Prostate gland (tissue), 2 donors: ENCODE results near the gene POLD2. TPM values are rescaled to one million over a fixed set of nuclear protein-coding genes. Genes with fewer than 3 reads are reported as not detected.

ENCODE experiments used
- DNase-seq: peaks from one replicate; pipeline ENCODE4 v3.0.0-alpha.2; 2019; ENCODE audit warnings: low spot score
- H3K27ac ChIP-seq, 2 donors: fragments of 200-600 bp; sonication (generic); 2 replicates each; pipeline ENCODE4 v1.5.1; 2017 to 2019
- H3K27me3 ChIP-seq: fragments of 200-600 bp; sonication (generic); replicated peaks from 2 replicates; pipeline ENCODE4 v1.5.1; 2019; ENCODE audit not compliant: insufficient read depth
- H3K36me3 ChIP-seq, 2 donors: fragments of 200-600 bp; sonication (generic); 1 replicate in 1 of 2; 2 replicates in 1 of 2; pipeline versions ENCODE4 v1.5.1 to v1.8.1; 2017 to 2019
- H3K4me1 ChIP-seq: fragments of 200-600 bp; sonication (generic); replicated peaks from 2 replicates; pipeline ENCODE4 v1.5.1; 2019
- H3K4me3 ChIP-seq, 2 donors: fragments of 200-600 bp; sonication (generic); 2 replicates each; pipeline ENCODE4 v1.5.1; 2017 to 2019
- H3K9me3 ChIP-seq: fragments of 200-600 bp; sonication (generic); 2 replicates; pipeline ENCODE4 v1.5.1; 2017
- POLR2A ChIP-seq: fragments of 450-650 bp; IDR thresholded peaks from one replicate; pipeline ENCODE4 v1.6.1; 2016; ENCODE audit warnings: antibody characterized with exemption, mild to moderate bottlenecking
- POLR2AphosphoS5 ChIP-seq: sonication (generic); formaldehyde crosslinking; IDR thresholded peaks from one replicate; pipeline ENCODE4 v1.6.1; 2017; ENCODE audit warnings: antibody characterized with exemption
- WGBS: methylation state at CpG from one replicate; pipeline ENCODE4 v1.1.5; 2018; 5-methylcytosine and 5-hydroxymethylcytosine counted together
- intact Hi-C: fragments of 100-400 bp; cut with DNase I; formaldehyde crosslinking; loops from one replicate; pipeline ENCODE4 v1.14.2; 2022
- total RNA-seq, 2 donors: library from RNA; depleted of rRNA; stranded (reverse); fragments of >200 nt; gene quantifications; one replicate each; pipeline ENCODE4 v1.1.0, GENCODE V29; 2016
- TF ChIP-seq, protein P1 (sequence below), 4 experiments: fragments of 200-600 bp in 2 of 4; fragments of 450-650 bp in 2 of 4; sonication (generic) in 2 of 4; IDR thresholded peaks; 1 replicate in 3 of 4; 2 replicates in 1 of 4; pipeline ENCODE4 v1.5.1; 2016 to 2019; ENCODE audit warnings: antibody characterized with exemption in 4 of 4, mild to moderate bottlenecking in 2 of 4, moderate library complexity in 2 of 4

The POLD2 gene
- total RNA-seq, 2 donors from 2014 or later = 53.1 to 65.9 TPM

GRCh38 chr7:44152971-44153947, 29.9 kb upstream of the POLD2 start:
- 72% methylated on average over 16 of the region's 22 CpGs for WGBS
- no peak overlapping the region for H3K4me3 ChIP-seq
- H3K9me3 ChIP-seq = no peaks in the 10 kb centered on the region
- H3K36me3 ChIP-seq = no peaks in the 10 kb centered on the region
- no peak for DNase-seq
- H3K4me1 ChIP-seq = no peaks in the 10 kb centered on the region
- no peak overlapping the region for H3K27ac ChIP-seq
- H3K27me3 ChIP-seq = no peaks in the 10 kb centered on the region
- intact Hi-C loops = no loop called here
- no peak for TF ChIP-seq POLR2AphosphoS5
- TF ChIP-seq, protein P1, sequence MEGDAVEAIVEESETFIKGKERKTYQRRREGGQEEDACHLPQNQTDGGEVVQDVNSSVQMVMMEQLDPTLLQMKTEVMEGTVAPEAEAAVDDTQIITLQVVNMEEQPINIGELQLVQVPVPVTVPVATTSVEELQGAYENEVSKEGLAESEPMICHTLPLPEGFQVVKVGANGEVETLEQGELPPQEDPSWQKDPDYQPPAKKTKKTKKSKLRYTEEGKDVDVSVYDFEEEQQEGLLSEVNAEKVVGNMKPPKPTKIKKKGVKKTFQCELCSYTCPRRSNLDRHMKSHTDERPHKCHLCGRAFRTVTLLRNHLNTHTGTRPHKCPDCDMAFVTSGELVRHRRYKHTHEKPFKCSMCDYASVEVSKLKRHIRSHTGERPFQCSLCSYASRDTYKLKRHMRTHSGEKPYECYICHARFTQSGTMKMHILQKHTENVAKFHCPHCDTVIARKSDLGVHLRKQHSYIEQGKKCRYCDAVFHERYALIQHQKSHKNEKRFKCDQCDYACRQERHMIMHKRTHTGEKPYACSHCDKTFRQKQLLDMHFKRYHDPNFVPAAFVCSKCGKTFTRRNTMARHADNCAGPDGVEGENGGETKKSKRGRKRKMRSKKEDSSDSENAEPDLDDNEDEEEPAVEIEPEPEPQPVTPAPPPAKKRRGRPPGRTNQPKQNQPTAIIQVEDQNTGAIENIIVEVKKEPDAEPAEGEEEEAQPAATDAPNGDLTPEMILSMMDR (IDR thresholded peaks at IDR 0.05) = no peak
- TF ChIP-seq POLR2A = no peak

- Histone ChIP-seq H3K4me3 (no peak overlapping the region), H3K27ac (no peak overlapping the region), H3K9me3 (no peaks in the 10 kb centered on the region), H3K27me3 (no peaks in the 10 kb centered on the region), H3K4me1 (no peaks in the 10 kb centered on the region), H3K36me3 (no peaks in the 10 kb centered on the region)
- 93% methylated on average over 9 of the region's 9 CpGs for WGBS
- no peak for DNase-seq
- TF ChIP-seq POLR2A (no peak), POLR2AphosphoS5 (no peak)
- TF ChIP-seq, protein P1 (IDR thresholded peaks at IDR 0.05) = no peak
- intact Hi-C loops = no loop called here
Observed at GRCh38 chr7:44151956-44152355, 28.6 kb upstream of the POLD2 start.

DNA sequence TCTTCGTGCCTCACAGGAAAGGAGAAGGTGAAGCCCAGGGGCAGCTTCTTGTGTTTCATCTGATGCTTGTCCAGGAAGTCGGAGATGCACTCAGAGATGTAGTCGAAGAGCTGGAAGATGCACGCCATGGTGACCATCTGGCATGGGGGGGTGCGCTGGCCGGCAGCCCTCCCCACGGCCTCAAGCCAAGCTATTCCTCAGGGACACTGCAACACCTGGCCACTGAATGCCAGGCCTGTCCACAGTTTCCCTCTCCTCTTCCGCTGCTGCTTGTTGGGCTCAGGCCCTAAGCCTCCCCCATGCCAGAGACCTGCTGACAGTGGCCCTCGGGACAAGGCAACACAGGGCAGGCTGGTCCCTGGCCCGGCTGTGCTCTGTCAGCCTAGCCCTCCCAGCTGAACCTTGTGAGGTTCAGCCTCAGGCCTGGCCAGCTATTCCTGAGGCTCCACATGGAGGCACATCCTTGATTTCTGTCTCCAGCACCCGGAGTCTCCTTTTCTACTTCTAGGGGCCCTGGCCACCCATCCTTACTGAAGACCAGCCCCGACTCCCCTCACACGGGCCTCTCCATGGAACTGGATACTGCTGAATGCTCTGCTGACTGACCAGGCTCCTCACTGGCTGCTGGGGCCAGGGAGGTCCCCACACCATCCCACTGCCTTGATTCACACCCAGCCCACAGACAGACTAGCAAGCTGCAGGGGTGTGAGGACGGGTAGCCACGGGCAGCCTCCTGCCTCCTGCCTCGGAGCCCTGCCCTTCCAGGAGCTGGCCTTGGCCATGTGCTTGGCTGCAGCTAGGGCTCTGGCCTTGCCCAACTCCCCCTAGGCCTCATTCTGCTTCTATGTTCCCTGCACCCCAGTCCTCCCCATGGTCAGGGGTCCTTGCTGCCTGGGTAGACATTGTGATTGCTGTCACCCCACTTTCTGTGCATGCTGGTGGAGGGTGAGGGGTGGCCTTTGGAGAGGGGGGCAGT, 27.9 kb upstream of the POLD2 start:
- no peaks in the 10 kb centered on the region for H3K36me3 ChIP-seq
- intact Hi-C loops = no loop called here
- H3K4me1 ChIP-seq = no peaks in the 10 kb centered on the region
- H3K4me3 ChIP-seq = no peak overlapping the region
- WGBS = 80% methylated on average over 16 of the region's 16 CpGs
- TF ChIP-seq, protein P1 (IDR thresholded peaks at IDR 0.05) = no peak
- TF ChIP-seq POLR2A = no peak
- no peak for TF ChIP-seq POLR2AphosphoS5
- H3K27me3 ChIP-seq = no peaks in the 10 kb centered on the region
- no peak overlapping the region for H3K27ac ChIP-seq
- H3K9me3 ChIP-seq = no peaks in the 10 kb centered on the region
- DNase-seq = no peak

DNA sequence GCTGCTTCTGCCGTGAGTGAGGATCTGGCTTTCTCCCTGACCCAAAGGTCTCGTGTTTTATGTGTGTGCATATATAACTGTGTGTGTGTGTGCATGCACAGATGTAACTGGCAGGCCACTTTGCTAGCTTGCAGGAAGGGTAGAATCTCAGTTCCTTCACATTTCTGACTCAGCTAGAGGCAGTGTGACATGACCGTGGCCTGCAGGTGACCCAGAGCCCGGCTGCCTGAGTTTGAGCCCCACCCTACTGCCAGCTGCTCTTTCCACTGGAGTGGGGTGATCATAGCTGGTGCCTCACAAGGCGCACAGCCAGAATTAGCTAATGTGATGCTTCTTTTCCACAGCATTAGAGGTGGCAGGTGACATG, 27.1 kb upstream of the POLD2 start:
- DNase-seq = no peak
- Histone ChIP-seq H3K9me3 (no peaks in the 10 kb centered on the region), H3K4me3 (no peak overlapping the region), H3K36me3 (no peaks in the 10 kb centered on the region), H3K27me3 (no peaks in the 10 kb centered on the region), H3K4me1 (no peaks in the 10 kb centered on the region), H3K27ac (no peak overlapping the region)
- intact Hi-C loops = no loop called here
- no peak for TF ChIP-seq POLR2A
- TF ChIP-seq, protein P1 (IDR thresholded peaks at IDR 0.05) = no peak
- TF ChIP-seq POLR2AphosphoS5 = no peak
- WGBS = 66% methylated on average over 5 of the region's 5 CpGs
